ENCODE measurements around the gene CAB39. TPM values are rescaled to one million over a fixed set of nuclear protein-coding genes. Genes with fewer than 3 reads are reported as not detected.

Gene CAB39
- polyA plus RNA-seq, 1 of the 3 experiments (the other 2 are of a cell fraction), result 15.7 TPM

GRCh38 chr2:230754200-230754599, 41.6 kb downstream of the CAB39 start:
- Histone ChIP-seq H3K4me3 (ENCODE audit: low read depth in 2 of 2, low read length in 1 of 2) (no peak overlapping the region), H3F3A (replicated peaks; ENCODE audit: insufficient read depth) (no peaks in the 10 kb centered on the region), H3K27ac (ENCODE audit: low read depth in 2 of 2, low read length in 1 of 2) (no peak overlapping the region), H3K9me3 (no peaks in the 10 kb centered on the region), H3K4me1 (ENCODE audit: control insufficient read depth in 1 of 2, insufficient read depth in 2 of 2, low read depth in 1 of 2, low read length in 1 of 2) (peaks cover 0 to 4% of the 10 kb centered on the region in 2 experiments; a peak in 2 of 4 replicates), H3K36me3 (replicated peaks in 1 of 2; ENCODE audit: control insufficient read depth in 1 of 2, insufficient read depth in 2 of 2, low read length in 1 of 2) (peaks cover 0 to 11% of the 10 kb centered on the region in 2 experiments), H3K79me2 (ENCODE audit: insufficient read depth) (peaks cover 93% of the 10 kb centered on the region), H2AFZ (ENCODE audit: low read depth) (no peak overlapping the region), H3K4me2 (no peak overlapping the region), H3K9ac (no peak overlapping the region), H3K9me2 (no peaks in the 10 kb centered on the region), H4K20me1 (ENCODE audit: insufficient read depth) (peaks cover 36% of the 10 kb centered on the region), H3K27me3 (ENCODE audit: insufficient read depth) (no peaks in the 10 kb centered on the region)
- POLR2A ChIA-PET, result no interaction called here
- CTCF ChIA-PET, result no interaction called here
- WGBS (ENCODE audit: low lambda C conversion rate), result 94% methylated on average over 4 of the region's 4 CpGs
- TF ChIP-seq IRF3 (IDR thresholded peaks at IDR 0.05; ENCODE audit: low read depth, low read length), result no peak
- no peak for TF ChIP-seq NFIC (IDR thresholded peaks at IDR 0.05; ENCODE audit: borderline replicate concordance)
- TF ChIP-seq, protein P1, sequence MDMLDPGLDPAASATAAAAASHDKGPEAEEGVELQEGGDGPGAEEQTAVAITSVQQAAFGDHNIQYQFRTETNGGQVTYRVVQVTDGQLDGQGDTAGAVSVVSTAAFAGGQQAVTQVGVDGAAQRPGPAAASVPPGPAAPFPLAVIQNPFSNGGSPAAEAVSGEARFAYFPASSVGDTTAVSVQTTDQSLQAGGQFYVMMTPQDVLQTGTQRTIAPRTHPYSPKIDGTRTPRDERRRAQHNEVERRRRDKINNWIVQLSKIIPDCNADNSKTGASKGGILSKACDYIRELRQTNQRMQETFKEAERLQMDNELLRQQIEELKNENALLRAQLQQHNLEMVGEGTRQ (IDR thresholded peaks at IDR 0.05; ENCODE audit: borderline replicate concordance, low read depth, low read length), result no peak
- no peak for TF ChIP-seq TCF12 (IDR thresholded peaks at IDR 0.05)
- TF ChIP-seq ELF1 (IDR thresholded peaks at IDR 0.05), result no peak
- TF ChIP-seq RAD21 (IDR thresholded peaks at IDR 0.05; ENCODE audit: low read length), result no peak
- TF ChIP-seq FOXM1 (IDR thresholded peaks at IDR 0.05; ENCODE audit: low read depth), result no peak
- no peak for TF ChIP-seq MXI1 (IDR thresholded peaks at IDR 0.05; ENCODE audit: low read depth, low read length)
- TF ChIP-seq, protein P2, sequence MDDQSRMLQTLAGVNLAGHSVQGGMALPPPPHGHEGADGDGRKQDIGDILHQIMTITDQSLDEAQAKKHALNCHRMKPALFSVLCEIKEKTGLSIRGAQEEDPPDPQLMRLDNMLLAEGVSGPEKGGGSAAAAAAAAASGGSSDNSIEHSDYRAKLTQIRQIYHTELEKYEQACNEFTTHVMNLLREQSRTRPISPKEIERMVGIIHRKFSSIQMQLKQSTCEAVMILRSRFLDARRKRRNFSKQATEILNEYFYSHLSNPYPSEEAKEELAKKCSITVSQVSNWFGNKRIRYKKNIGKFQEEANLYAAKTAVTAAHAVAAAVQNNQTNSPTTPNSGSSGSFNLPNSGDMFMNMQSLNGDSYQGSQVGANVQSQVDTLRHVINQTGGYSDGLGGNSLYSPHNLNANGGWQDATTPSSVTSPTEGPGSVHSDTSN (IDR thresholded peaks at IDR 0.05), result no peak
- TF ChIP-seq NRF1 (IDR thresholded peaks at IDR 0.05; ENCODE audit: low read depth, low read length), result no peak
- no peak for DNase-seq

GRCh38 chr2:230757476-230757875, 44.8 kb downstream of the CAB39 start:
- POLR2A ChIA-PET, result no interaction called here

More at GRCh38 chr2:230757476-230757875, 44.8 kb downstream of the CAB39 start:
- H3K9me2 ChIP-seq, result no peaks in the 10 kb centered on the region
- peak overlapping the region; percentile 18; the same call in 1 of the 2 replicates for H3K9ac ChIP-seq
- no peak overlapping the region for H2AFZ ChIP-seq (ENCODE audit: low read depth)
- H4K20me1 ChIP-seq (ENCODE audit: insufficient read depth), result peaks cover 38% of the 10 kb centered on the region
- peaks cover 0 to 4% of the 10 kb centered on the region in 2 experiments; a peak in 1 of 4 replicates for H3K4me1 ChIP-seq (ENCODE audit: control insufficient read depth in 1 of 2, insufficient read depth in 2 of 2, low read depth in 1 of 2, low read length in 1 of 2)
- H3K27ac ChIP-seq (ENCODE audit: low read depth in 2 of 2, low read length in 1 of 2), result peak overlapping the region in 1 of 2 experiments; percentile 53; a peak in 2 of 4 replicates
- H3F3A ChIP-seq (replicated peaks; ENCODE audit: insufficient read depth), result no peaks in the 10 kb centered on the region
- H3K27me3 ChIP-seq (ENCODE audit: insufficient read depth), result no peaks in the 10 kb centered on the region
- peaks cover 5 to 18% of the 10 kb centered on the region in 2 experiments for H3K36me3 ChIP-seq (replicated peaks in 1 of 2; ENCODE audit: control insufficient read depth in 1 of 2, insufficient read depth in 2 of 2, low read length in 1 of 2)
- H3K4me2 ChIP-seq, result no peak overlapping the region
- CTCF ChIA-PET, result interaction anchor here (0.9 to 1.3 kb wide), 2 partner anchors 10 to 41 kb away, joined by 3 to 4 read pairs; no protein-coding TSS in a partner anchor
- WGBS (ENCODE audit: low lambda C conversion rate), result 92% methylated on average over 2 of the region's 2 CpGs
- TF ChIP-seq, protein P3, sequence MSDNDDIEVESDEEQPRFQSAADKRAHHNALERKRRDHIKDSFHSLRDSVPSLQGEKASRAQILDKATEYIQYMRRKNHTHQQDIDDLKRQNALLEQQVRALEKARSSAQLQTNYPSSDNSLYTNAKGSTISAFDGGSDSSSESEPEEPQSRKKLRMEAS (IDR thresholded peaks at IDR 0.05; ENCODE audit: low read depth), result no peak
- no peak for TF ChIP-seq MXI1 (IDR thresholded peaks at IDR 0.05; ENCODE audit: low read depth, low read length)
- no peak for TF ChIP-seq NRF1 (IDR thresholded peaks at IDR 0.05; ENCODE audit: low read depth, low read length)
- TF ChIP-seq, protein P4, sequence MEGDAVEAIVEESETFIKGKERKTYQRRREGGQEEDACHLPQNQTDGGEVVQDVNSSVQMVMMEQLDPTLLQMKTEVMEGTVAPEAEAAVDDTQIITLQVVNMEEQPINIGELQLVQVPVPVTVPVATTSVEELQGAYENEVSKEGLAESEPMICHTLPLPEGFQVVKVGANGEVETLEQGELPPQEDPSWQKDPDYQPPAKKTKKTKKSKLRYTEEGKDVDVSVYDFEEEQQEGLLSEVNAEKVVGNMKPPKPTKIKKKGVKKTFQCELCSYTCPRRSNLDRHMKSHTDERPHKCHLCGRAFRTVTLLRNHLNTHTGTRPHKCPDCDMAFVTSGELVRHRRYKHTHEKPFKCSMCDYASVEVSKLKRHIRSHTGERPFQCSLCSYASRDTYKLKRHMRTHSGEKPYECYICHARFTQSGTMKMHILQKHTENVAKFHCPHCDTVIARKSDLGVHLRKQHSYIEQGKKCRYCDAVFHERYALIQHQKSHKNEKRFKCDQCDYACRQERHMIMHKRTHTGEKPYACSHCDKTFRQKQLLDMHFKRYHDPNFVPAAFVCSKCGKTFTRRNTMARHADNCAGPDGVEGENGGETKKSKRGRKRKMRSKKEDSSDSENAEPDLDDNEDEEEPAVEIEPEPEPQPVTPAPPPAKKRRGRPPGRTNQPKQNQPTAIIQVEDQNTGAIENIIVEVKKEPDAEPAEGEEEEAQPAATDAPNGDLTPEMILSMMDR (IDR thresholded peaks at IDR 0.05), result no peak
- TF ChIP-seq POLR2AphosphoS5 (IDR thresholded peaks at IDR 0.05; ENCODE audit: low read depth, low read length), result no peak
- no peak for TF ChIP-seq SIN3A (IDR thresholded peaks at IDR 0.05; ENCODE audit: borderline replicate concordance, low read depth, low read length)
- TF ChIP-seq GATA2 (CRISPR knock-in tag; IDR thresholded peaks at IDR 0.05), result no peak
- TF ChIP-seq ELF1 (IDR thresholded peaks at IDR 0.05), result no peak
- TF ChIP-seq JUND (IDR thresholded peaks at IDR 0.05), result no peak
- TF ChIP-seq ZBTB33 (IDR thresholded peaks at IDR 0.05; ENCODE audit: borderline replicate concordance, low read depth), result no peak
- TF ChIP-seq, protein P5, sequence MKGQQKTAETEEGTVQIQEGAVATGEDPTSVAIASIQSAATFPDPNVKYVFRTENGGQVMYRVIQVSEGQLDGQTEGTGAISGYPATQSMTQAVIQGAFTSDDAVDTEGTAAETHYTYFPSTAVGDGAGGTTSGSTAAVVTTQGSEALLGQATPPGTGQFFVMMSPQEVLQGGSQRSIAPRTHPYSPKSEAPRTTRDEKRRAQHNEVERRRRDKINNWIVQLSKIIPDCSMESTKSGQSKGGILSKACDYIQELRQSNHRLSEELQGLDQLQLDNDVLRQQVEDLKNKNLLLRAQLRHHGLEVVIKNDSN (IDR thresholded peaks at IDR 0.05; ENCODE audit: borderline replicate concordance, low read depth), result no peak
- no peak for TF ChIP-seq NFIC (IDR thresholded peaks at IDR 0.05; ENCODE audit: borderline replicate concordance)
- no peak for TF ChIP-seq RAD21 (IDR thresholded peaks at IDR 0.05; ENCODE audit: low read length)
- TF ChIP-seq, protein P1 (IDR thresholded peaks at IDR 0.05; ENCODE audit: borderline replicate concordance, low read depth, low read length), result no peak
- no peak for TF ChIP-seq TCF12 (IDR thresholded peaks at IDR 0.05)
- H3K4me3 ChIP-seq (ENCODE audit: low read depth in 2 of 2, low read length in 1 of 2), result no peak overlapping the region
- H3K79me2 ChIP-seq (ENCODE audit: insufficient read depth), result peaks cover 73% of the 10 kb centered on the region
- H3K9me3 ChIP-seq, result no peaks in the 10 kb centered on the region
- no peak for DNase-seq

Measured in SK-N-SH (cell line).